Left ventricle myocardium inferior (tissue), 1 donor: Measurements from ENCODE around the gene NOX1. TPM values are rescaled to one million over a fixed set of nuclear protein-coding genes. Genes with fewer than 3 reads are reported as not detected.
"Not testable (repeated sequence)": the region's sequence is repeated elsewhere in the genome, so short reads cannot be mapped to it uniquely, and the experiment has no call there.

Source experiments
- DNase-seq: peaks from one replicate; pipeline ENCODE4 v3.0.0-alpha.2; 2020
- H3K27ac ChIP-seq: fragments of 200-600 bp; replicated peaks from 2 replicates; pipeline ENCODE4 v1.8.0; 2021
- H3K27me3 ChIP-seq: fragments of 200-600 bp; 2 replicates; pipeline ENCODE4 v1.8.0; 2021; ENCODE audit warnings: low read depth
- H3K36me3 ChIP-seq: fragments of 200-600 bp; 2 replicates; pipeline ENCODE4 v1.8.0; 2021
- H3K4me1 ChIP-seq: fragments of 200-600 bp; 2 replicates; pipeline ENCODE4 v1.8.0; 2021
- H3K4me3 ChIP-seq: fragments of 200-600 bp; 2 replicates; pipeline ENCODE4 v1.8.0; 2021; ENCODE audit warnings: mild to moderate bottlenecking, moderate library complexity
- H3K9me3 ChIP-seq: fragments of 200-600 bp; replicated peaks from 2 replicates; pipeline ENCODE4 v1.8.0; 2021
- CTCF ChIP-seq: fragments of 200-600 bp; IDR thresholded peaks from 2 replicates; pipeline ENCODE4 v1.8.0; 2021; ENCODE audit warnings: antibody characterized with exemption, mild to moderate bottlenecking, borderline replicate concordance
- intact Hi-C: fragments of 100-400 bp; cut with micrococcal nuclease; formaldehyde crosslinking; loops from one replicate; pipeline ENCODE4 v1.11.0; 2022
- total RNA-seq: library from RNA; stranded (reverse); fragmentation: NEBNext Ultra II Directional; extraction: Animal tissue kit (Norgen Biotek cat#: 25700); gene quantifications from one replicate; pipeline ENCODE4 v1.2.1, GENCODE V29; 2021
- donor health status: DM: no; HTN: yes; CAD: no; lungs with severe emphysema.

The NOX1 gene
- total RNA-seq, 1 donor from 2014 or later = not detected

GRCh38 chrX:100798484-100799214 is 75.5 kb downstream of the NOX1 start:
- no peaks in the 10 kb centered on the region for H3K27me3 ChIP-seq
- no peak for TF ChIP-seq CTCF
- H3K4me3 ChIP-seq = no peak overlapping the region
- no peaks in the 10 kb centered on the region for H3K36me3 ChIP-seq
- no peak for DNase-seq
- intact Hi-C loops = no loop called here
- no peaks in the 10 kb centered on the region for H3K9me3 ChIP-seq
- no peaks in the 10 kb centered on the region for H3K4me1 ChIP-seq
- H3K27ac ChIP-seq = no peak overlapping the region

DNA sequence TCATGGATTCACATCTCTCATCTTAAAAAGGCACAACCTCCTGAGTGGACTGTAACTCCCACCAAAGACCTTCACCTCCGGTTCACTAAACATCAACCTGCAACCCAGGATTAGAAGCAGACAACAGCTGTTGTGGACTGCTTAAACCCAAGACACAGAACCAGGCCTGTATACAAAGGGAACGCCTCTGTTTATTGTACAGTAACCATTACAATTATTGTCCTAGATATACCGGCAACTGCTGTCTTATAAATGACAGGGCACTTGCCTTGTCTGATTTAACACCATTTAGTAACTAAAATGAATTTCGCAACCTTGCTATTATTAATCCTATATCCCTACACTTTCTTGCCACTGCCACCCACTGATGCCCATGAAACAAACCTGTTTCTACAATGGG is 76.8 kb downstream of the NOX1 start:
- H3K4me1 ChIP-seq = no peaks in the 10 kb centered on the region
- H3K27ac ChIP-seq = no peak overlapping the region
- intact Hi-C loops = no loop called here
- no peak for DNase-seq
- no peaks in the 10 kb centered on the region for H3K36me3 ChIP-seq
- no peak overlapping the region for H3K4me3 ChIP-seq
- H3K27me3 ChIP-seq = no peaks in the 10 kb centered on the region
- no peak for TF ChIP-seq CTCF
- no peaks in the 10 kb centered on the region for H3K9me3 ChIP-seq

DNA sequence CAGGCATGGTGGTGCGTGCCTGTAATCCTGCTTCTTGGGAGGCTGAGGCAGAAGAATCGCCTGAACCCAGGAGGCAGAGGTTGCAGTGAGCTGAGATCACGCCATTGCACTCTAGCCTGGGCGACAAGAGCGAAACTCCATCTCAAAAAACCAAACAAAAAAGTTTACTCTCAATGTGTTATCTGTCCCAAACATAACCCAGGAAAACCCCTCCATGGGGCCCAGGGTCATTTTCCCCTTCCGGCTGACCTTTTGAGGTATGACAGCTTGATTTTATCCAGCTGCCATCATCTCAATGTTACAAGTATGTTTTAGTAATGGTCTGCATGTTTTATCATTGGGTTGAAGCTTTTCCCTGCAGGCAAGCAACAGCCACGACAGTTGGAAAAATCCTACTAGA is 77.8 kb downstream of the NOX1 start:
- H3K4me1 ChIP-seq, H3K27me3 ChIP-seq, intact Hi-C loops, H3K36me3 ChIP-seq, DNase-seq, H3K4me3 ChIP-seq, H3K9me3 ChIP-seq, H3K27ac ChIP-seq: not testable (repeated sequence)

Other genes with a start within 250 kb of the NOX1 start
- gene TSPAN6, start 237.6 kb downstream of the NOX1 start, total RNA-seq = 4.6 TPM
- gene SRPX2, start 230.2 kb downstream of the NOX1 start, total RNA-seq = 7.5 TPM
- gene SYTL4, start 142.2 kb downstream of the NOX1 start, total RNA-seq = 2.1 TPM
- gene CSTF2, start 54.0 kb downstream of the NOX1 start, total RNA-seq = 6.8 TPM
- gene XKRX, start 54.6 kb upstream of the NOX1 start, total RNA-seq = not detected
- not detected for gene ARL13A, start 95.3 kb upstream of the NOX1 start, total RNA-seq
- 17.3 TPM for gene TRMT2B, start 177.8 kb upstream of the NOX1 start, total RNA-seq
- gene TMEM35A, start 204.5 kb upstream of the NOX1 start, total RNA-seq = not detected
- gene CENPI, start 223.8 kb upstream of the NOX1 start, total RNA-seq = 0.27 TPM